MM.1S (cell line): ENCODE measurements around the gene PLA2G4E.

ENCODE experiments used
- EZH2 ChIP-seq: fragments of 300-600 bp; sonication (generic); optimal IDR thresholded peaks from 2 replicates; pipeline ENCODE3; 2017; ENCODE audit warnings: low read depth, mild to moderate bottlenecking, antibody characterized with exemption, low read length, mixed read lengths
- TF ChIP-seq, protein P1 (sequence below): fragments of 300-600 bp; sonication (generic); IDR thresholded peaks from 2 replicates; pipeline ENCODE4 v1.5.1; 2016; ENCODE audit warnings: antibody characterized with exemption, low read length, mixed read lengths

DNA sequence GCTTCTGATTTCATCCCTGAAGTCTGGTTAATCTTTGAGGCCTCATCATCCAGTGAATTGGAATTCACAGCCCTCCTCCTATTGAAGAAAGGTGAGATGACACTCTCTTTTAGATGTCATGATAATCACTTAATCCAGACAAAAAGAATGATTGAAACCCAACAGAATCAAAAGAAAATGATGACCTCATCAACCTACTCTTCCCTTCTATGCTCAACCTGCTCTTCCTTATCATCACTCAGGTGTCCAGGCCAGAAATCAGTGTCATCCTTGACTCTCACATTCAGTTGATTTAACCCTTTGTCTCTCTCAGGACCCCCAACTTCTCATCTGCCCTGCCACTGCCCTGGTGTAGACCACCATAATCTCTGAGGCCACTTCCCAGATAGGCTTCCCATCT lies 11.8 kb downstream of the PLA2G4E start:
- TF ChIP-seq, protein P1, sequence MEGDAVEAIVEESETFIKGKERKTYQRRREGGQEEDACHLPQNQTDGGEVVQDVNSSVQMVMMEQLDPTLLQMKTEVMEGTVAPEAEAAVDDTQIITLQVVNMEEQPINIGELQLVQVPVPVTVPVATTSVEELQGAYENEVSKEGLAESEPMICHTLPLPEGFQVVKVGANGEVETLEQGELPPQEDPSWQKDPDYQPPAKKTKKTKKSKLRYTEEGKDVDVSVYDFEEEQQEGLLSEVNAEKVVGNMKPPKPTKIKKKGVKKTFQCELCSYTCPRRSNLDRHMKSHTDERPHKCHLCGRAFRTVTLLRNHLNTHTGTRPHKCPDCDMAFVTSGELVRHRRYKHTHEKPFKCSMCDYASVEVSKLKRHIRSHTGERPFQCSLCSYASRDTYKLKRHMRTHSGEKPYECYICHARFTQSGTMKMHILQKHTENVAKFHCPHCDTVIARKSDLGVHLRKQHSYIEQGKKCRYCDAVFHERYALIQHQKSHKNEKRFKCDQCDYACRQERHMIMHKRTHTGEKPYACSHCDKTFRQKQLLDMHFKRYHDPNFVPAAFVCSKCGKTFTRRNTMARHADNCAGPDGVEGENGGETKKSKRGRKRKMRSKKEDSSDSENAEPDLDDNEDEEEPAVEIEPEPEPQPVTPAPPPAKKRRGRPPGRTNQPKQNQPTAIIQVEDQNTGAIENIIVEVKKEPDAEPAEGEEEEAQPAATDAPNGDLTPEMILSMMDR = no peak
- no peak for TF ChIP-seq EZH2
